RWPE2 (cell line): ENCODE measurements around the gene C1orf56.

Source experiments
- ATAC-seq: fragments of 200-7000 bp; cut with Tn5 transposase; 3 replicates; pipeline ENCODE4 v1.9.1; 2021; ENCODE audit warnings: low read depth
- DNase-seq: peaks from one replicate; pipeline ENCODE4 v3.0.0-alpha.2; 2020; ENCODE audit warnings: low spot score
- H3K27ac ChIP-seq: fragments of 450-650 bp; 2 replicates; pipeline ENCODE4 v1.5.1; 2017; ENCODE audit warnings: mild to moderate bottlenecking; ENCODE audit not compliant: poor library complexity, severe bottlenecking
- H3K27me3 ChIP-seq: fragments of 250-450 bp; sonication (Bioruptor Pico); 2 replicates; pipeline ENCODE4 v1.5.1; 2021; ENCODE audit warnings: mild to moderate bottlenecking, moderate library complexity; ENCODE audit not compliant: insufficient read depth, poor library complexity, severe bottlenecking
- H3K36me3 ChIP-seq: fragments of 250-450 bp; sonication (Bioruptor Pico); 2 replicates; pipeline ENCODE4 v1.5.1; 2020; ENCODE audit warnings: low read depth, mild to moderate bottlenecking, moderate library complexity
- H3K4me1 ChIP-seq: fragments of 250-450 bp; sonication (Bioruptor Pico); 2 replicates; pipeline ENCODE4 v1.5.1; 2021; ENCODE audit warnings: mild to moderate bottlenecking, moderate library complexity; ENCODE audit not compliant: insufficient read depth, poor library complexity, severe bottlenecking
- H3K4me3 ChIP-seq: fragments of 250-450 bp; sonication (Bioruptor Pico); 2 replicates; pipeline ENCODE4 v1.5.1; 2021; ENCODE audit warnings: mild to moderate bottlenecking, moderate library complexity; ENCODE audit not compliant: severe bottlenecking
- H3K9me3 ChIP-seq: fragments of 250-450 bp; sonication (Bioruptor Pico); 2 replicates; pipeline ENCODE4 v1.5.1; 2021; ENCODE audit warnings: mild to moderate bottlenecking, moderate library complexity; ENCODE audit not compliant: severe bottlenecking
- TF ChIP-seq, protein P1 (sequence below): fragments of 450-650 bp; IDR thresholded peaks from one replicate; pipeline ENCODE4 v1.5.1; 2017; ENCODE audit warnings: mild to moderate bottlenecking, moderate library complexity; ENCODE audit not compliant: poor library complexity, severe bottlenecking

Gene C1orf56

DNA sequence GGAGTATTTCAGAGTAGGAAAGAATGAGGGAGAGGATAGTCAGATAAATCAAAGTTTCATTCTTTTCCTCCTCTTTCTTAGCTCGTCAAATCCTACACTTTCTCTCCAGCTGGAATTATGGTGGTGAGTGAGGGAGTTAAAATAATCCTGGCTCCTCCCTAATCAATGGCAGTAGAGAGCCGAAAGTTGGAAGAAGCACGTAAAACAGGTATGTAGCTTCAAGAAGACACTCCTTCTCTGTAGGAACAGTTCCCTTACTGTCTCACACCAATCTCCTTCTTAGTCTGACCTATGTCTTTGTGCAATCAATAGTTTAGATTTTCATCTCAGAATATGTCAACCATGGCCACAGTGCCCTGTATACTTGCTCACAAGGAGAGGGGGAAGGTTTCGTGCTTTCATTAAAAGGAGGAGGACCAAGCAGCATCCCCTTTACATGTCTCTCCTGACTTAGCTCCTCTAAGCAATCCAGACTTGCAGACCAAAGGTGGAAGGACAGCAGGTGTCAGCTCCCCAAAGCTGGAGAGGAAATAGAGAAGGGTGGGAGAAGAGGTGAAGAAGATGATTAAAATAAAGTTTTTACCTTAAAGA lies 41.7 kb upstream of the C1orf56 start:
- Histone ChIP-seq H3K4me1 (peaks cover 18% of the 10 kb centered on the region), H3K36me3 (no peaks in the 10 kb centered on the region; the same call in 1 of the 2 replicates), H3K9me3 (no peaks in the 10 kb centered on the region), H3K27me3 (no peaks in the 10 kb centered on the region), H3K27ac (peak overlapping the region; percentile 75), H3K4me3 (peak overlapping the region; percentile 30)
- TF ChIP-seq, protein P1, sequence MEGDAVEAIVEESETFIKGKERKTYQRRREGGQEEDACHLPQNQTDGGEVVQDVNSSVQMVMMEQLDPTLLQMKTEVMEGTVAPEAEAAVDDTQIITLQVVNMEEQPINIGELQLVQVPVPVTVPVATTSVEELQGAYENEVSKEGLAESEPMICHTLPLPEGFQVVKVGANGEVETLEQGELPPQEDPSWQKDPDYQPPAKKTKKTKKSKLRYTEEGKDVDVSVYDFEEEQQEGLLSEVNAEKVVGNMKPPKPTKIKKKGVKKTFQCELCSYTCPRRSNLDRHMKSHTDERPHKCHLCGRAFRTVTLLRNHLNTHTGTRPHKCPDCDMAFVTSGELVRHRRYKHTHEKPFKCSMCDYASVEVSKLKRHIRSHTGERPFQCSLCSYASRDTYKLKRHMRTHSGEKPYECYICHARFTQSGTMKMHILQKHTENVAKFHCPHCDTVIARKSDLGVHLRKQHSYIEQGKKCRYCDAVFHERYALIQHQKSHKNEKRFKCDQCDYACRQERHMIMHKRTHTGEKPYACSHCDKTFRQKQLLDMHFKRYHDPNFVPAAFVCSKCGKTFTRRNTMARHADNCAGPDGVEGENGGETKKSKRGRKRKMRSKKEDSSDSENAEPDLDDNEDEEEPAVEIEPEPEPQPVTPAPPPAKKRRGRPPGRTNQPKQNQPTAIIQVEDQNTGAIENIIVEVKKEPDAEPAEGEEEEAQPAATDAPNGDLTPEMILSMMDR, result no peak
- DNase-seq (no peak), ATAC-seq (0 out of 3 replicates have a peak, but pooled peaks have one; percentile 2)

GRCh38 chr1:151006327-151007052 lies 41.1 kb upstream of the C1orf56 start, which contains the start of gene MINDY1:
MINDY1 (minus strand) TSS chr1:151006902; CDS start chr1:151002617, 4,285 bp downstream.
- ATAC-seq (peak; percentile 85), DNase-seq (peak; percentile 60)
- H3K4me1 ChIP-seq, result peaks cover 18% of the 10 kb centered on the region

GRCh38 chr1:151007853-151008243 lies 39.7 kb upstream of the C1orf56 start:
- Histone ChIP-seq H3K36me3 (no peaks in the 10 kb centered on the region; the same call in 1 of the 2 replicates), H3K4me1 (peaks cover 18% of the 10 kb centered on the region), H3K27me3 (no peaks in the 10 kb centered on the region), H3K4me3 (peak overlapping the region; percentile 61), H3K9me3 (no peaks in the 10 kb centered on the region), H3K27ac (peak overlapping the region; percentile 75)
- TF ChIP-seq, protein P1, result no peak
- ATAC-seq (no peak), DNase-seq (no peak)

More at GRCh38 chr1:151006327-151007052, 41.1 kb upstream of the C1orf56 start, which contains the start of gene MINDY1:
- TF ChIP-seq, protein P1, result peak; percentile 49
- Histone ChIP-seq H3K27me3 (no peaks in the 10 kb centered on the region), H3K36me3 (no peaks in the 10 kb centered on the region; the same call in 1 of the 2 replicates), H3K27ac (peak within 1 kb of the TSS; percentile 75), H3K4me3 (peak within 1 kb of the TSS; percentile 30), H3K9me3 (no peaks in the 10 kb centered on the region)

DNA sequence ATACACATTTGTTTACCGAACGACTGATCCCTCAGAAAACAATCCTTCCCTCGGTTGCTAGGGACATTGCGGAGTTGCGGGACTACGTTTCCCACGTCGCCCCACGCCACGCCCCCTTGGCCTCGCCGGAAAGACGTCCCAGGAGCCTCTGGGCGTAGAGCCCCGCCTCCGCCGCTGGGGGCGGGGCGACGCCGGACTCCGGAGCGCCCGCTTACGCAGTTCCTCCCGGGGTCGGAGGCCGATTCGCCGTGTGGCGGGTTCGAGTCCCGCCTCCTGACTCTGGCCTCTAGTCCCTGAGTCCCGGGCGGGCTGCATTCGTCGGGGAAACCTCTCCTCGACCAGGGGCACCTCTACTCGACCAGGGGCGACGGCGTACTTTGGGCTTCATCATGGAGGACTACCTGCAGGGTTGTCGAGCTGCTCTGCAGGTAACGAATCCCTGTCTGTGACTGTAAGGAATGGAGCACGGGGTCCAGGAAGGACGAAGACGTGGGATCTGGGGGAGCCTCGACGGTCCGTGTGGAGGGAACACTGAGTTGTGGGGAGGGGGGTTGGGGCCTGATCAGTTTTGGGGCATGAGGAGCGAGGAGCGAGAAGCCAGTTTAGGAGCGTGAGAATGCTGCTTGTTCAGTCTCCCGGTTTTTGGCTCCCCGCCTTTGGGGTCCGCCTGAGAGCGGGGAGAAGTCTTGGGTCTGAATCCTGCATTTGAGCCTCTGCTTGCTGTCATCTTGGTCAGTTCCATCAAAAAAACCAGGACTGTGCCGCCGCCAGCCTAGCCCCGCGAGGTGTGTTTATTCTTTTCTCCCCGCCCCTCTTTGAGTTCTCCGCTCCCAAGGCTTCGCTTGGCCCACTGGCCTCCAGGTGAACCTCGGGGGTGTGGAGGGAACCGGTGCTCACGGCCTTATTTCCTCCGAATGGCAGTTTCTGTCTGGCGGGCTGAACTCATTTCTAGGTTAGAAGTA lies 39.0 kb upstream of the C1orf56 start, which contains the start of gene PRUNE1:
TSS of gene PRUNE1 (plus strand) at position 206 of the 962 bp plus-strand sequence. CDS start at position 390, 184 bp downstream.
- peak within 1 kb of the TSS; percentile 75 for H3K27ac ChIP-seq
- H3K4me1 ChIP-seq, result peaks cover 18% of the 10 kb centered on the region
- H3K36me3 ChIP-seq, result no peaks in the 10 kb centered on the region; the same call in 1 of the 2 replicates
- no peaks in the 10 kb centered on the region for H3K9me3 ChIP-seq
- TF ChIP-seq, protein P1, result no peak
- DNase-seq (peak; percentile 96), ATAC-seq (peak; percentile 68)
- H3K27me3 ChIP-seq, result no peaks in the 10 kb centered on the region
- peak within 1 kb of the TSS; percentile 61 for H3K4me3 ChIP-seq
